Stomach smooth muscle (tissue), 2 donors: ENCODE data around the gene PDE4D.

Source experiments
- H3K27ac ChIP-seq: one replicate; pipeline ENCODE4 v1.7.0; 2013; ENCODE audit warnings: mild to moderate bottlenecking, low read length, inconsistent platforms
- H3K27me3 ChIP-seq, 2 donors: one replicate each; pipeline ENCODE4 v1.7.0; 2013; ENCODE audit warnings: low read length in 2 of 2; ENCODE audit not compliant: insufficient read depth in 2 of 2, control insufficient read depth in 1 of 2
- H3K36me3 ChIP-seq, 2 donors: one replicate each; pipeline ENCODE4 v1.7.0; 2013; ENCODE audit warnings: low read length in 2 of 2; ENCODE audit not compliant: control insufficient read depth in 2 of 2, insufficient read depth in 2 of 2
- H3K4me1 ChIP-seq: one replicate; pipeline ENCODE4 v1.7.0; 2013; ENCODE audit warnings: low read length; ENCODE audit not compliant: control insufficient read depth, insufficient read depth
- H3K4me3 ChIP-seq, 2 donors: one replicate each; pipeline ENCODE4 v1.7.0; 2013; ENCODE audit warnings: low read length in 2 of 2
- H3K9ac ChIP-seq, 2 donors: one replicate each; pipeline ENCODE4 v1.7.0; 2013; ENCODE audit warnings: low read length in 2 of 2, mild to moderate bottlenecking in 1 of 2
- H3K9me3 ChIP-seq, 2 donors: one replicate each; pipeline ENCODE4 v1.7.0; 2013; ENCODE audit warnings: low read length in 2 of 2; ENCODE audit not compliant: control insufficient read depth in 2 of 2
- donor health status: healthy.
- donor health status: Pancreatic carcinoma.

The PDE4D gene

GRCh38 chr5:59799668-59800346 is 93.7 kb downstream of the PDE4D start:
- Histone ChIP-seq H3K36me3 (no peaks in the 10 kb centered on the region), H3K4me1 (peaks cover 3% of the 10 kb centered on the region), H3K9me3 (no peaks in the 10 kb centered on the region), H3K4me3 (no peak overlapping the region), H3K27me3 (no peaks in the 10 kb centered on the region), H3K27ac (no peak overlapping the region), H3K9ac (peak overlapping the region in 1 of 2 donors; percentile 56)

GRCh38 chr5:59798862-59799667 is 94.5 kb downstream of the PDE4D start:
- H3K4me3 ChIP-seq, result no peak overlapping the region
- no peaks in the 10 kb centered on the region for H3K27me3 ChIP-seq
- no peak overlapping the region for H3K27ac ChIP-seq
- H3K9me3 ChIP-seq, result no peaks in the 10 kb centered on the region
- peaks cover 3% of the 10 kb centered on the region for H3K4me1 ChIP-seq
- H3K9ac ChIP-seq, result peak overlapping the region in 1 of 2 donors; percentile 56
- H3K36me3 ChIP-seq, result no peaks in the 10 kb centered on the region

GRCh38 chr5:59795141-59795540 is 98.4 kb downstream of the PDE4D start:
- Histone ChIP-seq H3K27me3 (no peaks in the 10 kb centered on the region), H3K9me3 (no peaks in the 10 kb centered on the region), H3K4me3 (no peak overlapping the region), H3K4me1 (peaks cover 6% of the 10 kb centered on the region), H3K36me3 (no peaks in the 10 kb centered on the region), H3K27ac (no peak overlapping the region), H3K9ac (no peak overlapping the region)

GRCh38 chr5:59792983-59793585 is 100.4 kb downstream of the PDE4D start:
- H3K4me3 ChIP-seq, result no peak overlapping the region
- no peaks in the 10 kb centered on the region for H3K36me3 ChIP-seq
- H3K4me1 ChIP-seq, result peaks cover 3% of the 10 kb centered on the region
- H3K9me3 ChIP-seq, result no peaks in the 10 kb centered on the region
- H3K27ac ChIP-seq, result no peak overlapping the region
- no peaks in the 10 kb centered on the region for H3K27me3 ChIP-seq
- no peak overlapping the region for H3K9ac ChIP-seq

- Histone ChIP-seq H3K9ac (peak overlapping the region in 1 of 2 donors; percentile 19), H3K4me1 (peaks cover 3% of the 10 kb centered on the region), H3K27ac (no peak overlapping the region), H3K36me3 (no peaks in the 10 kb centered on the region), H3K9me3 (no peaks in the 10 kb centered on the region), H3K4me3 (no peak overlapping the region), H3K27me3 (no peaks in the 10 kb centered on the region)
These were observed 101.9 kb downstream of the PDE4D start for GRCh38 chr5:59791617-59792016.

GRCh38 chr5:59790776-59791475 is 102.6 kb downstream of the PDE4D start:
- Histone ChIP-seq H3K9me3 (no peaks in the 10 kb centered on the region), H3K27me3 (no peaks in the 10 kb centered on the region), H3K27ac (peak overlapping the region; percentile 77), H3K4me3 (peak overlapping the region; percentile 2 to 23), H3K9ac (peak overlapping the region; percentile 38 to 62), H3K4me1 (peaks cover 3% of the 10 kb centered on the region), H3K36me3 (no peaks in the 10 kb centered on the region)

- H3K36me3 ChIP-seq, result no peaks in the 10 kb centered on the region
- H3K4me3 ChIP-seq, result peak overlapping the region; percentile 2 to 23
- H3K9ac ChIP-seq, result peak overlapping the region; percentile 48 to 62
- no peaks in the 10 kb centered on the region for H3K9me3 ChIP-seq
- peaks cover 3% of the 10 kb centered on the region for H3K4me1 ChIP-seq
- H3K27me3 ChIP-seq, result no peaks in the 10 kb centered on the region
- H3K27ac ChIP-seq, result peak overlapping the region; percentile 77
These were observed 103.2 kb downstream of the PDE4D start for GRCh38 chr5:59790376-59790775.

GRCh38 chr5:59789894-59790293 is 103.6 kb downstream of the PDE4D start:
- Histone ChIP-seq H3K27me3 (no peaks in the 10 kb centered on the region), H3K9me3 (no peaks in the 10 kb centered on the region), H3K27ac (peak overlapping the region; percentile 77), H3K36me3 (no peaks in the 10 kb centered on the region), H3K4me1 (peaks cover 3% of the 10 kb centered on the region), H3K4me3 (no peak overlapping the region), H3K9ac (peak overlapping the region in 1 of 2 donors; percentile 62)

- Histone ChIP-seq H3K9me3 (no peaks in the 10 kb centered on the region), H3K27ac (peak overlapping the region; percentile 77), H3K4me1 (peaks cover 3% of the 10 kb centered on the region), H3K36me3 (no peaks in the 10 kb centered on the region), H3K4me3 (no peak overlapping the region), H3K27me3 (no peaks in the 10 kb centered on the region), H3K9ac (peak overlapping the region in 1 of 2 donors; percentile 3)
These were observed 104.3 kb downstream of the PDE4D start for GRCh38 chr5:59789197-59789596.

GRCh38 chr5:59786334-59786805 is 107.2 kb downstream of the PDE4D start:
- H3K36me3 ChIP-seq, result no peaks in the 10 kb centered on the region
- no peak overlapping the region for H3K9ac ChIP-seq
- H3K27me3 ChIP-seq, result no peaks in the 10 kb centered on the region
- no peaks in the 10 kb centered on the region for H3K9me3 ChIP-seq
- H3K4me1 ChIP-seq, result peaks cover 3% of the 10 kb centered on the region
- no peak overlapping the region for H3K27ac ChIP-seq
- H3K4me3 ChIP-seq, result no peak overlapping the region
